Stimulated activated CD8-positive, alpha-beta memory T cell treated with anti-CD3 and anti-CD28 coated beads, Interleukin-12 subunit alpha, Interleukin-12 subunit beta, amount 100 ng/mL, for 4 hours (primary cell): ENCODE data around the gene LDLR.
"Not testable (repeated sequence)": the region's sequence is repeated elsewhere in the genome, so short reads cannot be mapped to it uniquely, and the experiment has no call there.

Source experiments
- DNase-seq: peaks from one replicate; pipeline ENCODE4 v3.0.0-alpha.2; 2020; ENCODE audit warnings: low read depth

Gene LDLR

DNA sequence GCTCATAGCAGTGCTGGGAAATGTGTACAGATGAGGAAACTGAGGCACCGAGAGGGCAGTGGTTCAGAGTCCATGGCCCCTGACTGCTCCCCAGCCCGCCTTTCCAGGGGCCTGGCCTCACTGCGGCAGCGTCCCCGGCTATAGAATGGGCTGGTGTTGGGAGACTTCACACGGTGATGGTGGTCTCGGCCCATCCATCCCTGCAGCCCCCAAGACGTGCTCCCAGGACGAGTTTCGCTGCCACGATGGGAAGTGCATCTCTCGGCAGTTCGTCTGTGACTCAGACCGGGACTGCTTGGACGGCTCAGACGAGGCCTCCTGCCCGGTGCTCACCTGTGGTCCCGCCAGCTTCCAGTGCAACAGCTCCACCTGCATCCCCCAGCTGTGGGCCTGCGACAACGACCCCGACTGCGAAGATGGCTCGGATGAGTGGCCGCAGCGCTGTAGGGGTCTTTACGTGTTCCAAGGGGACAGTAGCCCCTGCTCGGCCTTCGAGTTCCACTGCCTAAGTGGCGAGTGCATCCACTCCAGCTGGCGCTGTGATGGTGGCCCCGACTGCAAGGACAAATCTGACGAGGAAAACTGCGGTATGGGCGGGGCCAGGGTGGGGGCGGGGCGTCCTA lies 15.9 kb downstream of the LDLR start:
- no peak for DNase-seq

DNA sequence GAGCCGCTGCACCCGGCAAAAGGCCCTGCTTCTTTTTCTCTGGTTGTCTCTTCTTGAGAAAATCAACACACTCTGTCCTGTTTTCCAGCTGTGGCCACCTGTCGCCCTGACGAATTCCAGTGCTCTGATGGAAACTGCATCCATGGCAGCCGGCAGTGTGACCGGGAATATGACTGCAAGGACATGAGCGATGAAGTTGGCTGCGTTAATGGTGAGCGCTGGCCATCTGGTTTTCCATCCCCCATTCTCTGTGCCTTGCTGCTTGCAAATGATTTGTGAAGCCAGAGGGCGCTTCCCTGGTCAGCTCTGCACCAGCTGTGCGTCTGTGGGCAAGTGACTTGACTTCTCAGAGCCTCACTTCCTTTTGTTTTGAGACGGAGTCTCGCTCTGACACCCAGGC lies 17.2 kb downstream of the LDLR start:
- DNase-seq, result no peak

DNA sequence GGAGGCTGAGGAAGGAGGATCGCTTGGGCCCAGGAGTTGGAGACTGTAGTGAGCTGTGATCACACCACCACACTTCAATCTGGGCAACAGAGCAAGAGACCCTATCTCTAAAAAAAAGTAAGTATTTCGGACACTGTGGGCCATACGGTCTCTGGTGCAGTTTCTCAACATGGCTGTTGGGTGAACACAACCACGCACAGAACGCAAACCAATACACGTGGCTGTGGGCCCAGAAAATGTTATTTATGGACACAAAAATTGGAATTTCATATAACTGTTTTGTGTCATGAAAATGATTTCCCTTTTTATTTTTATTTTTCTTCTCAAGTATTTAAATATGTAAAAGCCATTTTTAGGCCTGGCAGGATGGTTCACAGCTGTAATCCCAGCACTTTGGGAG lies 19.5 kb downstream of the LDLR start:
- no peak for DNase-seq

DNA sequence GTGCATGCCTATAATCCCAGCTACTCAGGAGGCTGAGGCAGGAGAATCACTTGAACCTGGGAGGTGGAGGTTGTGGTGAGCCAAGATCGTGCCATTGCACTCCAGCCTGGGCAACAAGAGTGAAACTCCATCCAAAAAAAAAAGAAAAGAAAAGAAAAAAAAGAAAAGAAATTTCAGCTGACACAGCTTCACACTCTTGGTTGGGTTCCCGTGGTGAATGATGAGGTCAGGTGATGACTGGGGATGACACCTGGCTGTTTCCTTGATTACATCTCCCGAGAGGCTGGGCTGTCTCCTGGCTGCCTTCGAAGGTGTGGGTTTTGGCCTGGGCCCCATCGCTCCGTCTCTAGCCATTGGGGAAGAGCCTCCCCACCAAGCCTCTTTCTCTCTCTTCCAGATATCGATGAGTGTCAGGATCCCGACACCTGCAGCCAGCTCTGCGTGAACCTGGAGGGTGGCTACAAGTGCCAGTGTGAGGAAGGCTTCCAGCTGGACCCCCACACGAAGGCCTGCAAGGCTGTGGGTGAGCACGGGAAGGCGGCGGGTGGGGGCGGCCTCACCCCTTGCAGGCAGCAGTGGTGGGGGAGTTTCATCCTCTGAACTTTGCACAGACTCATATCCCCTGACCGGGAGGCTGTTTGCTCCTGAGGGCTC lies 22.0 kb downstream of the LDLR start:
- no peak for DNase-seq

DNA sequence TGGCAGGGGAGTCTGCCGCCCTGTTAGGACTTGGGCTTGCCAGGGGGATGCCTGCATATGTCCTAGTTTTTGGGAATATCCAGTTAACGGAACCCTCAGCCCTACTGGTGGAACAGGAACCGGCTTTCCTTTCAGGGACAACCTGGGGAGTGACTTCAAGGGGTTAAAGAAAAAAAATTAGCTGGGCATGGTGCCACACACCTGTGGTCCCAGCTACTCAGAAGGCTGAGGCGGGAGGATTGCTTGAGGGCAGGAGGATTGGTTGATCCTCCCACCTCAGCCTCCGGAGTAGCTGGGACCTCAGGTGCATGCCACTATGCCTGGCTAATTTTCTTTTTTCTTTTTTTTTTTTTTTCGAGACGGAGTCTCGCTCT lies 22.5 kb downstream of the LDLR start:
- DNase-seq, result no peak

DNA sequence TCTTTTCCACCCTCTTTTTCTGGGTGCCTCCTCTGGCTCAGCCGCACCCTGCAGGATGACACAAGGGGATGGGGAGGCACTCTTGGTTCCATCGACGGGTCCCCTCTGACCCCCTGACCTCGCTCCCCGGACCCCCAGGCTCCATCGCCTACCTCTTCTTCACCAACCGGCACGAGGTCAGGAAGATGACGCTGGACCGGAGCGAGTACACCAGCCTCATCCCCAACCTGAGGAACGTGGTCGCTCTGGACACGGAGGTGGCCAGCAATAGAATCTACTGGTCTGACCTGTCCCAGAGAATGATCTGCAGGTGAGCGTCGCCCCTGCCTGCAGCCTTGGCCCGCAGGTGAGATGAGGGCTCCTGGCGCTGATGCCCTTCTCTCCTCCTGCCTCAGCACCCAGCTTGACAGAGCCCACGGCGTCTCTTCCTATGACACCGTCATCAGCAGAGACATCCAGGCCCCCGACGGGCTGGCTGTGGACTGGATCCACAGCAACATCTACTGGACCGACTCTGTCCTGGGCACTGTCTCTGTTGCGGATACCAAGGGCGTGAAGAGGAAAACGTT lies 24.0 kb downstream of the LDLR start:
- no peak for DNase-seq

DNA sequence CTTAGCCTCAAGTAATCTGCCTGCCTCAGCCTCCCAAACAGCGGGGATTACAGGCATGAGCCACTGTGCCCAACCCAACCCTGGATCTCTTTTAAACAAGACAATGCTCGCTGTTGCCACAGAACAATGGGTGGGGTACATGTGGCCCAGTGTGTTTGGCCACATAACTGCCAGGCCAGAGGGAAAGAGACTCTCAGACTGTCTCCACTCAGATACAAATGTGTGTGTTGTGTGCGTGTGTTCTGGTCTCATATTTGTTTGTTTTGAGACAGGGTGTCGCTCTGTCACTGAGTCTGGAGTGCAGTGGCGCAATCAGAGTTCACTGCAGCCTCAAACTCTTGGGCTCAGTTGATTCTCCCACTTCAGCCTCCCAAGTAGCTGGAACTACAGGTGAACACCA lies 25.8 kb downstream of the LDLR start:
- DNase-seq, result no peak

DNA sequence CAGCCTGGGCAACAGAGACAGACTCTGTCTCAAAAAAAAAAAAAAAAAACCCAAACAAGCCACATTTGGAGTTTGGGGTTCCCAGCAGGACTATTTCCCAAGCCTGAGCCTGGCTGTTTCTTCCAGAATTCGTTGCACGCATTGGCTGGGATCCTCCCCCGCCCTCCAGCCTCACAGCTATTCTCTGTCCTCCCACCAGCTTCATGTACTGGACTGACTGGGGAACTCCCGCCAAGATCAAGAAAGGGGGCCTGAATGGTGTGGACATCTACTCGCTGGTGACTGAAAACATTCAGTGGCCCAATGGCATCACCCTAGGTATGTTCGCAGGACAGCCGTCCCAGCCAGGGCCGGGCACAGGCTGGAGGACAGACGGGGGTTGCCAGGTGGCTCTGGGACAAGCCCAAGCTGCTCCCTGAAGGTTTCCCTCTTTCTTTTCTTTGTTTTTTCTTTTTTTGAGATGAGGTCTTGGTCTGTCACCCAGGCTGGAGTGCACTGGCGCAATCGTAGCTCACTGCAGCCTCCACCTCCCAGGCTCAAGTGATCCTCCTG lies 26.7 kb downstream of the LDLR start:
- no peak for DNase-seq

DNA sequence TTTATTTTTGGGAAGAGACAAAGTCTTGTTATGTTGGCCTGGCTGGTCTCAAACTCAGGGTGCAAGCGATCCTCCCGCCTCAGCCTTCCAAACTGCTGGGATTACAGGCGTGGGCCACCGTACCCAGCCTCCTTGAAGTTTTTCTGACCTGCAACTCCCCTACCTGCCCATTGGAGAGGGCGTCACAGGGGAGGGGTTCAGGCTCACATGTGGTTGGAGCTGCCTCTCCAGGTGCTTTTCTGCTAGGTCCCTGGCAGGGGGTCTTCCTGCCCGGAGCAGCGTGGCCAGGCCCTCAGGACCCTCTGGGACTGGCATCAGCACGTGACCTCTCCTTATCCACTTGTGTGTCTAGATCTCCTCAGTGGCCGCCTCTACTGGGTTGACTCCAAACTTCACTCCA lies 27.2 kb downstream of the LDLR start:
- DNase-seq, result no peak

DNA sequence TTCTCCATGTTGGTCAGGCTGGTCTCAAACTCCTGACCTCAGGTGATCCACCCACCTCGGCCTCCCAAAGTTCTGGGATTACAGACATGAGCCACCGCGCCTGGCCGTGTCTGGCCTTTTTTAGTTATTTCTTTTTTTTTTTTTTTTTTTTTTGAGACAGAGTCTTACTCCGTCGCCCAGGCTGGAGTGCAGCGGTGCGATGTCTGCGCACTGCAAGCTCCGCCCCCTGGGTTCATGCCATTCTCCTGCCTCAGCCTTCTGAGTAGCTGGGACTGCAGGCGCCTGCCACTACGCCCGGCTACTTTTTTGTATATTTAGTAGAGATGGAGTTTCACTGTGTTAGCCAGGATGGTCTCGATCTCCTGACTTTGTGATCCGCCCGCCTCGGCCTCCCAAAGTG lies 32.7 kb downstream of the LDLR start:
- DNase-seq, result not testable (repeated sequence)

DNA sequence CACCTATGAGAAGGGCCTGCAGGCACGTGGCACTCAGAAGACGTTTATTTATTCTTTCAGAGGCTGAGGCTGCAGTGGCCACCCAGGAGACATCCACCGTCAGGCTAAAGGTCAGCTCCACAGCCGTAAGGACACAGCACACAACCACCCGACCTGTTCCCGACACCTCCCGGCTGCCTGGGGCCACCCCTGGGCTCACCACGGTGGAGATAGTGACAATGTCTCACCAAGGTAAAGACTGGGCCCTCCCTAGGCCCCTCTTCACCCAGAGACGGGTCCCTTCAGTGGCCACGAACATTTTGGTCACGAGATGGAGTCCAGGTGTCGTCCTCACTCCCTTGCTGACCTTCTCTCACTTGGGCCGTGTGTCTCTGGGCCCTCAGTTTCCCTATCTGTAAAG lies 33.9 kb downstream of the LDLR start:
- no peak for DNase-seq

DNA sequence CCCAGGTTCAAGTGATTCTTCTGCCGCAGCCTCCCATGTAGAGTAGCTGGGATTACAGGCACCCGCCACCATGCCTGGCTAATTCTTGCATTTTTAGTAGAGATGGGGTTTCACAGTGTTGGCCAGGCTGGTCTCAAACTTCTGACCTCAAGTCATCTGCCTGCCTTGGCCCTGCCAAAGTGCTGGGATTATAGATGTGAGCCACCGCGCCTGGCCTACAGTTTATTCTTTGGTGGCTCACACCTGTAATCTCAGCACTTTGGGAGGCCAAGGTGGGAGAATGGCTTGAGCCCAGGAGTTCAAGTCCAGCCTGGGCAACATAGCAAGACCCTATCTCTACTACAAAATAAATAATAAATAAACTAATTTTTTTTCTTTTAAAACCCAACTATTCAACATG lies 34.9 kb downstream of the LDLR start:
- not testable (repeated sequence) for DNase-seq

DNA sequence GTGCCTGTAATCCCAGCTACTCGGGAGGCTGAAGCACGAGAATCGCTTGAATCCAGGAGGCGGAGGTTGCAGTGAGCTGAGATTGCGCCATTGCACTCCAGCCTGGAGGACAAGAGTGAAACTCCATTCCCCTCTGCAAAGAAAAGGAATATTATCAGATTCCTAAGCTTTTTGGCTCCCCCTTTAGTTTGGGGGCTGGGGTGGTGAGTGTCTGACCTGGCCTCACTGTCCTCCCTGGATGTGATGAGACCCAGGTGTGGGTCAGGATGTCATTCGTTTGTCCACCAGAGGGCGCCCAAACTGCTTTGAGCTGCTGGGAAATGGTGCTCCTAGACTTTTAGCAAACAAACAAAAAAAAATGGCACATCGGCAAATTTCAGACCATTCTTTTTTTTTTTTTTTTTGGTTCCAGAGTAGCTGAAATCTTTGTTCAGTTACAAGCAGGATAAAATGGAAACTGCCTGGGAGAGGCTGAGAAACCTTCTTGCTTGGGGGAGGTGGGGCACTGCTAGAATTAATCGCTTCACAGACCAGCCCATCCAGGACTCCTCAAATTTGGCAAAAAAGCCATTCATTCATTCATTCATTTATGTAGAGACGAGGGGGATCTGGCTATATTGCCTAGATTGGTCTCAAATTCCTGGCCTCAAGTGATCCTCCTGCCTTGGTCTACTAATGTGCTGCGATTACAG lies 36.9 kb downstream of the LDLR start:
- peak; percentile 40 for DNase-seq

DNA sequence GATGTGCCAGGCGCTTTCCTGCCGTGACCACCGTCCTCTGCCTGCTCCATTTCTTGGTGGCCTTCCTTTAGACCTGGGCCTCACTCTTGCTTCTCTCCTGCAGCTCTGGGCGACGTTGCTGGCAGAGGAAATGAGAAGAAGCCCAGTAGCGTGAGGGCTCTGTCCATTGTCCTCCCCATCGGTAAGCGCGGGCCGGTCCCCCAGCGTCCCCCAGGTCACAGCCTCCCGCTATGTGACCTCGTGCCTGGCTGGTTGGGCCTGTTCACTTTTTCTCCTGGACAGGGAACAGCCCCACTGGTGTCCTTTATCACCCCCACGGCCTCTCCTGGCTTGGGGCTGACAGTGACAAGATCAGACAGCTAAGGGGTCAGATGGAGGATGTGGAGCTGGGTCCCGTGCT lies 38.6 kb downstream of the LDLR start:
- no peak for DNase-seq

DNA sequence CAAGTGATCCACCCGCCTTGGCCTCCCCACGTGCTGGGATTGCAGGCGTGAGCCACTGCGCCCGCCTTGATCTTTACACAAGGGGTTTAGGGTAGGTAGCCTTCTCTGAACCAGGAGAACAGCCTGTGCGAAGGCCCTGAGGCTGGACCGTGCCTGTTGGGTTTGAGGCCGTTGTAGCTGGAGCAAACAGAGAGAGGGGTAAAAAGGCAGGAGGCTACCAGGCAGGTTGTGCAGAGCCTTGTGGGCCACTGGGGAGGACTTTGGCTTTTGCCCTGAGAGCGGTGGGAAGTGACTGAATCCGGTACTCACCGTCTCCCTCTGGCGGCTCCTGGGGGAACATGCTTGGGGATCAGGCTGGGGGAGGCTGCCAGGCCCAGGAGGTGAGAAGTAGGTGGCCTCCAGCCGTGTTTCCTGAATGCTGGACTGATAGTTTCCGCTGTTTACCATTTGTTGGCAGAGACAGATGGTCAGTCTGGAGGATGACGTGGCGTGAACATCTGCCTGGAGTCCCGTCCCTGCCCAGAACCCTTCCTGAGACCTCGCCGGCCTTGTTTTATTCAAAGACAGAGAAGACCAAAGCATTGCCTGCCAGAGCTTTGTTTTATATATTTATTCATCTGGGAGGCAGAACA lies 41.7 kb downstream of the LDLR start:
- peak; percentile 47 for DNase-seq

DNA sequence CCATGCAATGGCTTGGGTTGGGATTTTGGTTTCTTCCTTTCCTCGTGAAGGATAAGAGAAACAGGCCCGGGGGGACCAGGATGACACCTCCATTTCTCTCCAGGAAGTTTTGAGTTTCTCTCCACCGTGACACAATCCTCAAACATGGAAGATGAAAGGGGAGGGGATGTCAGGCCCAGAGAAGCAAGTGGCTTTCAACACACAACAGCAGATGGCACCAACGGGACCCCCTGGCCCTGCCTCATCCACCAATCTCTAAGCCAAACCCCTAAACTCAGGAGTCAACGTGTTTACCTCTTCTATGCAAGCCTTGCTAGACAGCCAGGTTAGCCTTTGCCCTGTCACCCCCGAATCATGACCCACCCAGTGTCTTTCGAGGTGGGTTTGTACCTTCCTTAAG lies 42.2 kb downstream of the LDLR start:
- no peak for DNase-seq

DNA sequence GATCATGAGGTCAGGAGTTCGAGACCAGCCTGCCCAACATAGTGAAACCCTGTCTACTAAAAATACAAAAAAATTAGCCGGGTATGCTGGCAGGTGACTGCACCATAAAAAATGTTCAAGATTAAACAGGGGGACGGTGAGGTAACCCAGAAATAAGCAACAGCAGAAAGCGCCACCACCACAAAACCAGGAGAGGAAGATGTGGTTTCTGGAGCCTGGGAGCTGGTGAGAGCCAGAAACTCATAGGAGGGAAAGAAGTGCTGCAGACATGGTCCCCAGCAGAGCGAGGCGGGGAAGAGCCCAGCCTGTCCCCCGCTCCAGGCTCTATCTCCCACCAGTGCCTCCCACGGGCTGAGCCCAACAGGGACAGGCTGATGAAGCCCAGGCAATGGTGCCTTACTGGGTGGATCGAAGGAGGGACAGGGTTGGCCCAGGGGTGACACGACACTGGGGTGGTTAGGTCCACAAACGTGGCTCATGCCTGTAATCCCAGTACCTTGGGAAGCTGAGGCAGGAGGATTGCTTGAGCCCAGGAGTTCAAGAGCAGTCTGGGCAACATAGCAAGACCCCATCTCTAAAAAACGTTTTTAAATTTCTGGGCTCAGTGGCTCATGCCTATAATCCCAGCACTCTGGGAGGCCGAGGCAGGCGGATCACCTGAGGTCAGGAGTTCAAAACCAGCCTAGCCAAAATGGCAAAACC lies 47.3 kb downstream of the LDLR start:
- DNase-seq, result no peak

DNA sequence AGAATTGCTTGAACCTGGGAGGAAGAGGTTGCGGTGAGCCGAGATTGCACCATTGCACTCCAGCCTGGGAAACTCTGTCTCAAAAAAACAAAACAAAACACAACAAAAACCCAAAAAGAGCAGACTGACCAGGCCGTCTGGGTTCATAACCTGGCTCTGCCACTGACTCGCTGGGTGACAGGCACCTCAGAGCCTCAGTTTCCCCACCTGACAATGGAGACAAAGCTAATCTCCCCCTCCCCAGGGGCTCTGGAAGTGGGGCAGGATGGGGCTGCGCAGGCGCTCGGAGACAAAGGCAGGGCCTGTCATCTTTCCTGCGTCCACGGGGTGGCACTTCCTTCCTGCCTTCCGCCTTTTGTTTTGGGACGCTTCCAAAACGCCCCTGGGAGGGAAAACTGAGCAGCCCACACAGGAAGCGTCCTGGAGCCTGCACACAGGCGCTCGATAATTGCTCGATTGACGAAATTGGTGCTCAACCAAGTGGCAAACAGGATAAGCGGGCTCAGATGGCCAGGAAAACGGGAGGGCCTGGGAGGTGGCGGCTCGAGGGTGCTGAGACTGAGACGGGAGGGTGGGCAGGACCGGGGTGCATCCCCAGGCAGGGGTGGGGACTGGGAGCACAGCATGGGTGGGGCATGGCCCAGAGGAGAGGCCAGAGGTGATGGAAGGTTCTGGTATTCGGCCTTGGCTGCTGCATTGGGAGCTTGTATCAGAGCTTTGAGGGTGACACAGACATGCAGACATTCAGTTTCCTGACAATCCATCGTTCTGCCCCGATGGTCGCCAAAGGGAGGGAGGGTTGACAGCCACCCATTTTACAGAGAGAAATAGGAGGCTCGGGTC lies 48.5 kb downstream of the LDLR start:
- peak; percentile 22 for DNase-seq

DNA sequence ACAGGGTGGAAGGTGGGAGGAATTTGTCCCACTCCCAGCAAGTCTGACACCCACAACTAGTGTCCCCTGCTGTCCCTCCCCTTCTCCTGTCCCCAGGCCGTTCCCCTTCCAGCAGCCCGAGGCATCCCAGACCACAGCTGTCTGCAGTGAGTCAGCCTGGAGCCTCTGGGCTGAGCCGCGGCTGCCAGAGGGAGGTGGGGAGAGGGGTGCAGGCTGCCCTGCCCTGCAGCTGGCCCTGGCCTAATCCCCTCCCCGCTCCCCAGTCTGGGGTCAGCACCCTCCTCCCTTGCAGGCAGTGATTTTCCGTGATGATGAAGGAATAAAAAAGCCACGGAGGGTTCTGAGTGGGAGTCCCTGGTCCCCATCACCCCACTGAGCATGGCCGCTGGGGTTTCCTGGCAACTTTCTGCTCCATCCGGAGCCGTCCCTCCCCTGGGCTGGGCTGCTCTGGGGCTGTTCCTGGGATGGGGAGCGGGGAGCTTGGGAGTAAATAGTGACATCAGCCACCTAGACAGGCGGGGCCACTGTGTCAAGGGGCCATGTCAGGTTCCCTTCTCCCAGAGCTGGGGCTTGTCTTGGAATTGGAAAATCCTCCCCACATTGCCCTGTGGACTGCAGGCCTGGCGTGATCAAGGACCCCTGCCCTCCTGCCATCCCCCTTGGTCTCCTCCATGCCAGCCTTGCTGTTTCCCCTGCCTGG lies 49.5 kb downstream of the LDLR start:
- DNase-seq, result no peak

DNA sequence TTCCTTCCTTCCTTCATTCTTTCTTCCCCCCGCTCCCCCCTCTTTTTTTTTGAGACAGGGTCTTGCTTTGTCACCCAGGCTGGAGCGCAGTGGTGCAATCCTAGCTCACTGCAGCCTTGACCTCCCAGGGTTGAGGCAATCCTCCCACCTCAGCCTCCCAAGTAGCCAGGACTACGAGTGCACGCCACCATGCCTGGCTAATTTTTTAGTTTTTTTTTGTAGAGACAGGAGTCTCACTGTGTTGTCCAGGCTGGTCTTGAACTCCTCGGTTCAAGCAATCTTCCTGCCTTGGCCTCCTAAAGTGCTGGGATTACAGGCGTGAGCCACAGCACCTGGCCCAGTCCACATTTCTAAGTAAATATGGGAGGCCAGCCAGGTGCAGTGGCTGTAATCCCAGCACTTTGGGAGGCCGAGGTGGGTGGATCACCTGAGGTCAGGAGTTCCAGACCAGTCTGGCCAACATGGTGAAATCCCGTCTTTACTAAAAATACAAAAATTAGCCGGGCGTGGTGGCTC lies 50.8 kb downstream of the LDLR start:
- not testable (repeated sequence) for DNase-seq
